Stimulated activated CD4-positive, alpha-beta T cell treated with anti-CD3 and anti-CD28 coated beads, Interleukin-2, amount 100 ng/mL, for 4 hours (primary cell): ENCODE results near the gene TSPAN7.

Source experiments
- DNase-seq: peaks from one replicate; pipeline ENCODE4 v3.0.0-alpha.2; 2020; ENCODE audit warnings: low read depth

TSPAN7 gene

DNA sequence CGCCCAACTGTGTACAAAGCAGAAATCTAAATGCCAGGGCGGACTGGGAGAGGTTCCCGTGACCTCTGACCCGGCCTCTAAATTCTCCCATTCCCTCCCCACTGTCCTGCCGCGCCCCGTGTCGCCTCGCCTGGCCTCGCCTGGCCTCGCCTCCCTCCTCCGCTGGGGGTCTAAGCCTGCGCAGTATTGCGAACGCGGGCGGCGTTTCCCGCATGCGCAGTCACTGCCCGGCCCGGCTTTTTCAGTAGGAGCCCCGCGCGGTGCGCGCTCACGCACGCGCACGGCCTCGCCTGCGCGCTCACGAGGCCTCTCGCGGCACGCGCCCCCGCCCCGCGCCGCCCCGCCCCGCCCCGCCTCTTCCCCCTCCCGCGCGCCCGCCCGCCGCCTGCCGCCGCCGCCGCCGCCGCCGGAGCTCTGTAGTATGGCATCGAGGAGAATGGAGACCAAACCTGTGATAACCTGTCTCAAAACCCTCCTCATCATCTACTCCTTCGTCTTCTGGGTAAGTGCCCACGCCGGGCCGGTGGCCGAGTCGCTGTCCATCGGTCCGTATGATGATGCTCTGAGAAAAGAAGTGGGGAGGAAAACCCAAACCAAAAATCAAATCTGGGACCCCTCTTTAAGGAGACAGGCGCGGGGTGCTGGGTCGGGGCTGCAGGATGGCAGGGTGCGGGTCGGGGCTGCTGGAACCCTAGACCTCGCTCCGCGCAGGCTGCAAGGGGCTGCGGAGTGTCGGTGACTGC, at the start of gene TSPAN7:
TSPAN7 (plus strand) TSS at position 417 of the 743 bp plus-strand sequence; CDS start at position 422, 5 bp downstream.
- DNase-seq, result peak; percentile 73

GRCh38 chrX:38513112-38513742, 48.1 kb upstream of the TSPAN7 start:
- DNase-seq, result no peak

GRCh38 chrX:38514016-38514854, 47.1 kb upstream of the TSPAN7 start:
- no peak for DNase-seq

- DNase-seq, result no peak
These were observed 46.1 kb upstream of the TSPAN7 start for GRCh38 chrX:38515291-38515690.

GRCh38 chrX:38516196-38516774, 45.1 kb upstream of the TSPAN7 start:
- no peak for DNase-seq

DNA sequence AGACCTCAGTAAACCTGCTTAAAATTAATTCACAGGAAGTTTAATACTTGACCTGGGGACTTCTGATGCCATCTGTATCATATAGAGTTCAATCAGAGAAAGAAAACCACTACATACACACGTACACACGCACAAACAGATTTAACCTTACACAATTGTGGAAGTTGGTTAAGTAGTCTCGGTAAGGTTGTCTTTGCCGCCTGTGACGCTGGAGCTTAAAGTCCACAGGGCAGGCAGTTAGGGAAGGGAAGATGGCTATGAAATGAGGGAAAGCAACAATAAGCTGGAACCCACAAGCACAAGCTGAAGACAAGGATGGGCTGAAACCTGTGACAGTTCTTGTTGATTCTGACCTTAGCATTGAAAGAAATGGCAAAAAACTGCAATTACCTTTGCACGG, 41.7 kb upstream of the TSPAN7 start:
- DNase-seq, result no peak

DNA sequence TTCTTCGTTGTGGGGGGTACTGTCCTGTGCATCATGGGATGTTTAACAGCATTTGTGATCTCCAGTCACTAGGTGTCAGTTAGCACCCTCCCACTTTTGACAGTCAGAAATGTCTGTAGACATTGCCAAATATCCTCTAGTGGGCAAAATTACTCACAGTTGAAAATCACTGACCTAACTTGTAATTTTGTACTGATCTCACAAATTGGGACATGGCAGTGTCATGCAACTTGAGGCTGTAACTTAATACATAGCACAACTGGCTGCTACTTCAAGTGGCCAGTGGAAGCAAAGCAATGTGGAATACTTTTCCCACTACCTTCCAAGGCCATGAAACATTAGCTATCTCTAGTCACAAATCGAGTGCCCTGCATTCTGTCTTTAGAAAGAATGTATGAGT, 23.2 kb upstream of the TSPAN7 start:
- DNase-seq, result no peak

- no peak for DNase-seq
These were observed 21.6 kb upstream of the TSPAN7 start for GRCh38 chrX:38539748-38540147.

GRCh38 chrX:38548508-38548907, 12.8 kb upstream of the TSPAN7 start:
- DNase-seq, result no peak

DNA sequence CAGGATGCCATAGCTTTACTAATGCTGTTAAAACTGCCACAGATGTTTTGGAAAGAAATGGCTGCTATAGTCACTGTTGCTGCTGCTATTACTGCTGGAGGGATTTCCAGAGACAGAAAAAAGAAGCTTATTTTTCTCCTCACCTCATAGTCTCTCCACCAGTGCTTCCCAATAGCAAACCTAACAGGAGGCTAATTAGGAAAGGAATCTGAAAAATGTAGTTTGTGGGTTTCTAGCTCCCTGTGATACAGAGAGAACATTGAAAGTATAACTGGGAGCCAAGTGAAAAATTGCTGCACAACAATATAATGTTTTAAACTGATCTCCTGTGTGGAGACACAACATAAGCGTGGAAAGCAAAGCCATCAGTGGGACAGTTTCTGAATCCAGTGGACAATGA, 8.6 kb upstream of the TSPAN7 start:
- DNase-seq, result no peak

DNA sequence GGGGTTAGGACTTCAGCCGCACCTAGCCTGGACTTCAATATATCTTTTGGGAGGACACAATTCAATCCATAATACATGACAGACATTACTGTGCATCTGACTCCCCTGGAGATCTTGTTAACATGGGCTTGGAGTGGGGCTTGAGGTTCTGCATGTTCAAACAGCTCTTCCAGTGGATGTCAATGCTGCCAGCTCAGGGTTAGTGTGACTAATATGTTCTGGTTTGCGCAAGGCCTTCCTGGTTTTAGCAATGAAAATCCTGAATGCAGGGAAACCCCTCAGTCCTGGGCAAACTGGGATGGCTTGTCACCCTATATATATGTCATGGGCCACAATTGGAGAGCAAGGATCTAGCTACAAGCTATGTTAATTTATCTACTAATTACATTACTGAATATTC, 2.7 kb upstream of the TSPAN7 start:
- no peak for DNase-seq

DNA sequence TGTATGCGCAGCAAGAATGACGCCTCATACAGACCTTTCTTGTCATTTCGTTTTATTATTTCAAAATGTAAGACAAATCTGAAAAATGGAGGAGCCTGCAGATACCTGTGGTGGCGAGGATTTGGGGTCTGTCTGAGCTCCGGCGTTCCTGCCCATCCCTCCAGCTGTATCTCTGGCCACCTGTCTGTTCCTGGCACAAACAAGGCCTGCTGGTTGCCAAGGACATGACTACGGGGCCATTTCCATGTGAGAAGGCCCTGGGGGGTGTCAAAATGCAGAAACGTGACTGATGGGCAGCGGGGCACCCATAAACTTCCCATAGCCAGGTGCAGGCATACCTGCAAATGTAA, 591 bp upstream of the TSPAN7 start:
- no peak for DNase-seq

DNA sequence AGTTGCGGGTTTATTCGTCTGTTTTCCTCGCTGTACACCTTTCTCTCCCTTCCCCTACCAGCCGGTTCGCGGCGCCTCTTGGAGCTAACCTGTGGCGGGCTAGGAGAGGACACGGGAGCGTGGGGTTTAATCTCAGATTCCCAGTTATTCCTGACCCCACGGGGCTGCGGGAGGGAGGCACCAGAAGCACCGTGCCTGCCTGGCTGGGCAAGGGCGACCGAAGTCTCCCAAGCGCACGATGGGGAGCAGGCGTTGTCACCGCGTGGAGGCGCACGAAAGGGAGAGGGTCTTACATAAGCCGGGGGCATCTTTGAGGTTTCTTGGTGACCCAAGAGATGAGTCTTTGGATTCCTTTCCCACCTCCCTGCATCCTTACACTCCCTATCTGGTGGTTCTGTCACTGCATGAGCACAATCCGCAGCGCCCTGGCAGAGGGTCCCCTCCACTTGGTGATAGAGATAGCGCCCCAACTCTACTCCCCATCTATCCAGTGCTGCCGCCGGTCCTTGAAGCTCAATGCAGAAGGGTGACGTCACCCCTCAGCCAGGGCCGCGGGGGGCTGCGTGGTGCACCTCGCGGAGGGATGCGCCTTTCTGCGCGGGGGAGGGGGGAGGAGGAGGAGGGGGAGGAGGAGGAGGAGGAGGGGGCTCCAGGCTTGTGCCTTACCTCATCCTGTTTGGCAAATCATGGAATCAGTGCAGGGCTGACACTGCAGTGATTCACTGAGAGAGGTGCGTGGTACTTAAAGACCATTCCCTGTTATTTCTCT, 793 bp downstream of the TSPAN7 start:
- DNase-seq, result no peak

DNA sequence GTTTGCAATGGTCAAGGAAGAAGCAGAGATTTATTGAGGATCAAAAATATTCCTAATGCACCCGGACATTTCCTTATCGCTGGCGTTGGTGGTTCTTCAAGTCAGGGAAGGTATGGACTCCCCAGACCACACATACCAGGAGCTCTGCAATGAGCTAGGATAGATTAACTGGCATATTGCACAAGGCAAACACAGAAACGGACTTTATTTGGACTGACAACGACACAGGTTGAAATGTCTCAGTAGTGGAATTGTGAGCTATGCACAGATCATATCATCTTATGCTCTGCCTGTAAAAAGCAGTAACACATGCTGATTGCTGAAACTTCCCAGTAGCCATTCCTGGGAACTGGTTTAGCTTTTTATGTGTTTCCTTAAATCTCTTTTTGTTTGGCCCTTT, 1.7 kb downstream of the TSPAN7 start:
- DNase-seq, result no peak

GRCh38 chrX:38570396-38570795, 9.1 kb downstream of the TSPAN7 start:
- DNase-seq, result no peak

GRCh38 chrX:38571058-38571457, 9.7 kb downstream of the TSPAN7 start:
- DNase-seq, result no peak

GRCh38 chrX:38574858-38575257, 13.5 kb downstream of the TSPAN7 start:
- no peak for DNase-seq

GRCh38 chrX:38575888-38576287, 14.5 kb downstream of the TSPAN7 start:
- DNase-seq, result no peak

DNA sequence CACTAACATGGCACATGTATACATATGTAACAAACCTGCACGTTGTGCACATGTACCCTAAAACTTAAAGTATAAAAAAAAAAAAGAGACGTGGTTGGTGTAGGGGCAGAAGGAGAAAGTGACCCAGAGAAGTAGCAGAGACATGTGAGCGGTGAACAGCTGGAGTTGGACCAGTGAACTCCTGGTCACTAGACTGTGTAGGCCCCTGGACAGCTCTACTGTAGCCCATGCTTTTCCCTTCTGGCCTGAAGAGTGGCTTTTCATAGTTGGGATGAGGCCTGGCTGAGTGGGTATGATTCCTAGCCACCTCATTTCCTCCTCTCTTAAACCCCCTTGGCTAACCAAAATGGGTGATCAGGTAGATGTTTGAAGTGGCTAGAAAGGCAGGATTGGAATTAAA, 16.4 kb downstream of the TSPAN7 start:
- no peak for DNase-seq

- no peak for DNase-seq
These were observed 16.8 kb downstream of the TSPAN7 start for GRCh38 chrX:38578167-38578566.

GRCh38 chrX:38583181-38583580, 21.8 kb downstream of the TSPAN7 start:
- DNase-seq, result no peak

DNA sequence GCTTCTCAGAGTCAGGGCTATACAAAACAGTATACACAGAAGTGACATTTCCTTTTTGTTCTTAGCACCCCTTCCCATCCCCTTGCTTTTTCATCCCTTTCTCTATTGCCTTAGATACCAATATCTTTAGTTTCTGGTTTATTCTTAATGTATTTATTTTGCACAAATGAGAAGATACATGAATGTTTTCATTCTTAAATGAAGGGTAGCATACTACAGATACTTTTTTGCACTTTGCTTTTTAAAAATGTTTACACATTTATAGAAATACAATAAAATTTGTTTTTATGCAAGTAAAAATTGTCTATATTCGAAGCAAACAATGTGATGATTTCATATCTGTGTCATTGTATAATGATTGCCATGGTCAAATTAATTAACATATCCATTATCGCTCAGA, 33.1 kb downstream of the TSPAN7 start:
- DNase-seq, result no peak
